Measurements from ENCODE around the gene APEX2. TPM values are rescaled to one million over a fixed set of nuclear protein-coding genes. Genes with fewer than 3 reads are reported as not detected.

The APEX2 gene
- total and polyA plus RNA-seq, 2 of the 4 experiments (the other 2 are of a cell fraction) = 3.4 to 16.5 TPM

- TF ChIP-seq MXI1 (IDR thresholded peaks at IDR 0.05; ENCODE audit: borderline replicate concordance, low read depth, low read length) = no peak
These were observed 6.9 kb downstream of the APEX2 start (continued) for GRCh38 chrX:55006827-55007621.

GRCh38 chrX:55007656-55008055 lies 7.5 kb downstream of the APEX2 start:
- Histone ChIP-seq H3K9ac (ENCODE audit: low read depth, low read length) (no peak overlapping the region), H4K91ac (ENCODE audit: insufficient read depth, low read depth, low read length) (no peak overlapping the region), H2BK5ac (ENCODE audit: low read depth, low read length, poor library complexity, severe bottlenecking) (no peak overlapping the region), H3K23ac (ENCODE audit: low read depth, low read length) (no peak overlapping the region), H2AFZ (replicated peaks; ENCODE audit: low read length, poor library complexity) (no peak overlapping the region), H4K5ac (ENCODE audit: low read depth, low read length) (no peak overlapping the region), H3K4me2 (ENCODE audit: low read depth, low read length) (no peak overlapping the region), H3K27ac (ENCODE audit: insufficient read depth, low read length) (no peak overlapping the region), H2AK9ac (replicated peaks; ENCODE audit: low read depth, low read length, poor library complexity) (peak overlapping the region; percentile 33), H3K36me3 (ENCODE audit: control insufficient read depth, insufficient read depth, low read length) (peaks cover 7% of the 10 kb centered on the region), H2BK15ac (ENCODE audit: low read depth, low read length) (no peak overlapping the region), H3K9me3 (ENCODE audit: control insufficient read depth, insufficient read depth, low read length) (no peaks in the 10 kb centered on the region), H3K27me3 (ENCODE audit: control insufficient read depth, insufficient read depth, low read length) (no peaks in the 10 kb centered on the region), H3K18ac (ENCODE audit: low read depth, low read length) (no peak overlapping the region), H3K56ac (ENCODE audit: extremely low read depth, insufficient read depth, low read length) (no peak overlapping the region), H3K4ac (ENCODE audit: low read depth, low read length) (no peak overlapping the region), H3K4me1 (ENCODE audit: control insufficient read depth, insufficient read depth, low read length) (peaks cover 4% of the 10 kb centered on the region), H3K79me1 (ENCODE audit: low read depth in 1 of 2, low read length in 2 of 2) (no peaks in the 10 kb centered on the region; a peak in 1 of 4 replicates), H3K9me1 (ENCODE audit: insufficient read depth, low read length) (peaks cover 3% of the 10 kb centered on the region), H4K8ac (ENCODE audit: low read depth in 2 of 2, low read length in 2 of 2) (no peak overlapping the region), H3K14ac (replicated peaks; ENCODE audit: low read depth, low read length) (no peak overlapping the region), H2BK120ac (ENCODE audit: low read depth, low read length) (no peak overlapping the region), H4K20me1 (ENCODE audit: insufficient read depth, low read length) (peaks cover 6% of the 10 kb centered on the region; the same call in 1 of the 2 replicates), H3K4me3 (ENCODE audit: insufficient read depth, low read depth, low read length) (no peak overlapping the region), H2BK20ac (ENCODE audit: low read depth, low read length) (no peak overlapping the region), H2AK5ac (ENCODE audit: low read depth, low read length) (no peak overlapping the region)
- in situ Hi-C loops (cut with MboI; ENCODE audit: low sequenced_read_pairs) = no loop called here
- peak; percentile 91 for ATAC-seq (ENCODE audit: low read depth)
- peak; percentile 63 for DNase-seq
- ChIA-PET CTCF (no interaction called here), POLR2A (ENCODE audit: unreplicated experiment) (no interaction called here)
- TF ChIP-seq MAZ (IDR thresholded peaks at IDR 0.05; ENCODE audit: borderline replicate concordance, low read depth, low read length) (peak; percentile 60), CEBPB (IDR thresholded peaks at IDR 0.05; ENCODE audit: low read depth, low read length) (0 out of 2 replicates have a peak, but pooled peaks have one; percentile 21), FOS (IDR thresholded peaks at IDR 0.05; ENCODE audit: low read depth, low read length) (no peak)
- intact Hi-C loops (cut with micrococcal nuclease) = no loop called here
- dilution Hi-C loops (cut with HindIII; ENCODE audit: low sequenced_read_pairs, unreplicated experiment) = no loop called here
- no CpG with 5 or more reads among the region's 6 CpGs for WGBS, 2 experiments (ENCODE audit: extremely low coverage in 2 of 2, insufficient read length in 1 of 2)
- BruUV-seq (replicated peaks) = no TSS peak
